Keratinocyte (primary cell): ENCODE measurements around the gene PTCD2. TPM values are rescaled to one million over a fixed set of nuclear protein-coding genes. Genes with fewer than 3 reads are reported as not detected.

Experiments used
- DNase-seq: peaks from one replicate; pipeline ENCODE4 v3.0.0-alpha.2; 2011; ENCODE audit warnings: low read depth, missing footprints, low spot score
- FAIRE-seq: peaks from 2 replicates; lab custom pipeline; 2011; peaks lifted over from hg19 to GRCh38; lab: Jason Lieb, UNC
- H2AFZ ChIP-seq: 2 replicates; pipeline ENCODE4 v1.6.0; 2012; ENCODE audit warnings: low read length, control low read depth, inconsistent platforms; ENCODE audit not compliant: control insufficient read depth
- H3K27ac ChIP-seq: 2 replicates; pipeline ENCODE4 v1.5.1; 2011; ENCODE audit warnings: low read length; ENCODE audit not compliant: control insufficient read depth, insufficient read depth
- H3K27me3 ChIP-seq: 3 replicates; pipeline ENCODE4 v1.6.0; 2011; ENCODE audit warnings: low read length; ENCODE audit not compliant: control insufficient read depth, insufficient read depth; ENCODE audit errors: extremely low read depth
- H3K36me3 ChIP-seq, 2 experiments: 2 replicates in 1 of 2; 3 replicates in 1 of 2; pipeline ENCODE4 v1.5.1; 2011; ENCODE audit warnings: low read length in 2 of 2, mild to moderate bottlenecking in 1 of 2; ENCODE audit not compliant: control insufficient read depth in 2 of 2, insufficient read depth in 2 of 2; ENCODE audit errors: extremely low read depth in 1 of 2
- H3K4me1 ChIP-seq: 3 replicates; pipeline ENCODE4 v1.5.1; 2011; ENCODE audit warnings: low read length; ENCODE audit not compliant: control insufficient read depth, insufficient read depth; ENCODE audit errors: extremely low read depth
- H3K4me2 ChIP-seq: 3 replicates; pipeline ENCODE4 v1.6.0; 2011; ENCODE audit warnings: low read depth, low read length; ENCODE audit not compliant: control insufficient read depth, insufficient read depth; ENCODE audit errors: extremely low read depth
- H3K4me3 ChIP-seq, 3 experiments: fragments of 200-600 bp in 1 of 3; sonication (generic) in 1 of 3; 2 replicates in 2 of 3; 3 replicates in 1 of 3; pipeline ENCODE4 v1.5.1; 2011 to 2016; ENCODE audit warnings: low read length in 3 of 3, mild to moderate bottlenecking in 3 of 3, control low read depth in 2 of 3, inconsistent platforms in 1 of 3, low read depth in 1 of 3, mixed read lengths in 1 of 3, mixed run types in 1 of 3, moderate library complexity in 1 of 3; ENCODE audit not compliant: control insufficient read depth in 2 of 3, insufficient read depth in 2 of 3; ENCODE audit errors: extremely low read depth in 1 of 3
- H3K79me2 ChIP-seq: 2 replicates; pipeline ENCODE4 v1.6.0; 2012; ENCODE audit warnings: low read length; ENCODE audit not compliant: control insufficient read depth, insufficient read depth
- H3K9ac ChIP-seq: 3 replicates; pipeline ENCODE4 v1.6.0; 2011; ENCODE audit warnings: low read length; ENCODE audit not compliant: control insufficient read depth, insufficient read depth; ENCODE audit errors: extremely low read depth
- H3K9me1 ChIP-seq: 3 replicates; pipeline ENCODE4 v1.6.0; 2011; ENCODE audit warnings: low read length; ENCODE audit not compliant: control insufficient read depth, insufficient read depth; ENCODE audit errors: extremely low read depth
- H3K9me3 ChIP-seq: 2 replicates; pipeline ENCODE4 v1.5.1; 2012; ENCODE audit warnings: low read depth, low read length; ENCODE audit not compliant: control insufficient read depth
- H4K20me1 ChIP-seq: 3 replicates; pipeline ENCODE4 v1.6.0; 2011; ENCODE audit warnings: low read length; ENCODE audit not compliant: control insufficient read depth, insufficient read depth; ENCODE audit errors: extremely low read depth
- EZH2 ChIP-seq: IDR thresholded peaks from one replicate; pipeline ENCODE4 v1.6.1; 2012; ENCODE audit warnings: inconsistent platforms, mild to moderate bottlenecking, low read length, moderate library complexity
- dilution Hi-C: fragments of 300-500 bp; cut with MboI; formaldehyde crosslinking; loops from one replicate; pipeline ENCODE4 v1.7.0; 2020; ENCODE audit warnings: low sequenced_read_pairs; ENCODE audit not compliant: extremely low pct_ligation_motif_present
- polyA plus RNA-seq, 5 experiments: library from polyadenylated mRNA; depleted of rRNA in 3 of 5; stranded (reverse) in 3 of 5; stranded (forward) in 1 of 5; unstranded in 1 of 5; fragments of >200 nt; gene quantifications; 1 replicate in 1 of 5; 2 replicates in 3 of 5; 3 replicates in 1 of 5; pipeline versions ENCODE4 v1.2.1 to v1.2.3, GENCODE V29; 2011 to 2012; ENCODE audit warnings: missing spikeins in 2 of 5, low read depth in 1 of 5, low replicate concordance in 1 of 5
- TF ChIP-seq, protein P1 (sequence below), 3 experiments: IDR thresholded peaks in 1 of 3; conservative IDR thresholded peaks in 1 of 3; optimal IDR thresholded peaks in 1 of 3; 2 replicates in 2 of 3; 3 replicates in 1 of 3; pipeline versions ENCODE3 to v1.5.1; 2011; ENCODE audit warnings: low read length in 3 of 3, mild to moderate bottlenecking in 3 of 3, moderate library complexity in 2 of 3, control low read depth in 1 of 3, inconsistent platforms in 1 of 3; ENCODE audit not compliant: insufficient read depth in 2 of 3; ENCODE audit errors: extremely low read depth in 1 of 3

PTCD2 gene
- polyA plus RNA-seq, 1 donor (not counting 4 experiments of a cell fraction or from before 2014, with no cell fraction given) = 13.1 TPM

DNA sequence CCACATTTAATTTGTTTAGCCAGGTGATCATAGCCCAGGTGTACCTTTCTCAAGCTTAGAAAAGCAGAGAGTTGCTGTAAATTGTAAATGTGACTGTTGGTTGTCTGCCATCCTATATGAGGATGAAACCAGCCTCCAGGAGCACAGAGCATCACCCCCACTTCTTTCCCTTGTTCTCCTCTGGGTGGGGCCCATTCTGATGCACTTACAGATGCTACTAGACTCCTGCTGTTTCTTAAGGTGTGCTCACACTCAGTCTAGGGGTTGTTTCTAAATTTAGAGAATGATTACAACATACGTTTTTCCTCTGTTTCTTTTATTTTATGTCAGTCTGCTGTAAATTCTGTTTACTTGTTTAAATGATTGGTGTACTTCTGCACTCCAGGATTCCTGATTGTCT is 10.5 kb downstream of the PTCD2 start:
- FAIRE-seq (no peak), DNase-seq (no peak)
- H3K9me3 ChIP-seq = no peaks in the 10 kb centered on the region
- no peaks in the 10 kb centered on the region for H3K9me1 ChIP-seq
- no peaks in the 10 kb centered on the region for H3K27me3 ChIP-seq
- dilution Hi-C loops = no loop called here
- H3K9ac ChIP-seq = no peak overlapping the region
- H4K20me1 ChIP-seq = no peaks in the 10 kb centered on the region
- H2AFZ ChIP-seq = no peak overlapping the region
- no peak overlapping the region for H3K27ac ChIP-seq
- peaks cover 16 to 19% of the 10 kb centered on the region in 2 experiments for H3K36me3 ChIP-seq
- TF ChIP-seq, protein P1, sequence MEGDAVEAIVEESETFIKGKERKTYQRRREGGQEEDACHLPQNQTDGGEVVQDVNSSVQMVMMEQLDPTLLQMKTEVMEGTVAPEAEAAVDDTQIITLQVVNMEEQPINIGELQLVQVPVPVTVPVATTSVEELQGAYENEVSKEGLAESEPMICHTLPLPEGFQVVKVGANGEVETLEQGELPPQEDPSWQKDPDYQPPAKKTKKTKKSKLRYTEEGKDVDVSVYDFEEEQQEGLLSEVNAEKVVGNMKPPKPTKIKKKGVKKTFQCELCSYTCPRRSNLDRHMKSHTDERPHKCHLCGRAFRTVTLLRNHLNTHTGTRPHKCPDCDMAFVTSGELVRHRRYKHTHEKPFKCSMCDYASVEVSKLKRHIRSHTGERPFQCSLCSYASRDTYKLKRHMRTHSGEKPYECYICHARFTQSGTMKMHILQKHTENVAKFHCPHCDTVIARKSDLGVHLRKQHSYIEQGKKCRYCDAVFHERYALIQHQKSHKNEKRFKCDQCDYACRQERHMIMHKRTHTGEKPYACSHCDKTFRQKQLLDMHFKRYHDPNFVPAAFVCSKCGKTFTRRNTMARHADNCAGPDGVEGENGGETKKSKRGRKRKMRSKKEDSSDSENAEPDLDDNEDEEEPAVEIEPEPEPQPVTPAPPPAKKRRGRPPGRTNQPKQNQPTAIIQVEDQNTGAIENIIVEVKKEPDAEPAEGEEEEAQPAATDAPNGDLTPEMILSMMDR (optimal IDR thresholded peaks at IDR 0.05 in 1 of 3, IDR thresholded peaks at IDR 0.05 in 1 of 3, conservative IDR thresholded peaks at IDR 0.05 in 1 of 3; ENCODE audit: extremely low read depth in 1 of 3, insufficient read depth in 2 of 3, low read length in 3 of 3) = no peak
- TF ChIP-seq EZH2 = no peak
- H3K79me2 ChIP-seq = no peaks in the 10 kb centered on the region
- H3K4me3 ChIP-seq = no peak overlapping the region
- peaks cover 12% of the 10 kb centered on the region for H3K4me1 ChIP-seq
- H3K4me2 ChIP-seq = no peak overlapping the region

GRCh38 chr5:72337159-72337558 is 17.0 kb downstream of the PTCD2 start:
- no peak for FAIRE-seq
- TF ChIP-seq, protein P1 (optimal IDR thresholded peaks at IDR 0.05 in 1 of 3, IDR thresholded peaks at IDR 0.05 in 1 of 3, conservative IDR thresholded peaks at IDR 0.05 in 1 of 3; ENCODE audit: extremely low read depth in 1 of 3, insufficient read depth in 2 of 3, low read length in 3 of 3) = no peak
- no peak for TF ChIP-seq EZH2
- dilution Hi-C loops = no loop called here
- no peaks in the 10 kb centered on the region for H3K4me1 ChIP-seq
- no peak overlapping the region for H3K4me2 ChIP-seq
- H3K9me1 ChIP-seq = no peaks in the 10 kb centered on the region
- no peaks in the 10 kb centered on the region for H4K20me1 ChIP-seq
- peaks cover 10% of the 10 kb centered on the region in 2 experiments for H3K36me3 ChIP-seq
- no peaks in the 10 kb centered on the region for H3K79me2 ChIP-seq
- no peaks in the 10 kb centered on the region for H3K9me3 ChIP-seq
- H3K27ac ChIP-seq = no peak overlapping the region
- H3K9ac ChIP-seq = no peak overlapping the region
- no peak overlapping the region for H2AFZ ChIP-seq
- H3K27me3 ChIP-seq = no peaks in the 10 kb centered on the region
- DNase-seq = no peak
- H3K4me3 ChIP-seq = no peak overlapping the region
